Measurements from ENCODE around the gene MSH5.

MSH5 gene

GRCh38 chr6:31764198-31764597 is 24.4 kb downstream of the MSH5 start:
- no peak overlapping the region for H3K4me2 ChIP-seq (ENCODE audit: low read length)
- H3K36me3 ChIP-seq (replicated peaks; ENCODE audit: low read depth, low read length), result peaks cover 4% of the 10 kb centered on the region
- no peak overlapping the region for H3K4me3 ChIP-seq (ENCODE audit: low read length)
- no peaks in the 10 kb centered on the region for H3K27me3 ChIP-seq (ENCODE audit: low read depth, low read length)
- H3K79me2 ChIP-seq (ENCODE audit: low read length), result no peaks in the 10 kb centered on the region
- H3K27ac ChIP-seq (ENCODE audit: low read length), result no peak overlapping the region
- TF ChIP-seq EZH2phosphoT487 (IDR thresholded peaks at IDR 0.05; ENCODE audit: low read depth) (no peak), CTCF (IDR thresholded peaks at IDR 0.05; ENCODE audit: low read depth, low read length) (no peak)
- no peaks in the 10 kb centered on the region for H3K9me3 ChIP-seq (ENCODE audit: insufficient read depth, low read length)
- no peak overlapping the region for H3K9ac ChIP-seq (ENCODE audit: low read length)
- no peaks in the 10 kb centered on the region for H4K20me1 ChIP-seq (ENCODE audit: insufficient read depth, low read length)
- H2AFZ ChIP-seq (ENCODE audit: low read depth, low read length), result no peak overlapping the region
- no peaks in the 10 kb centered on the region for H3K4me1 ChIP-seq (ENCODE audit: low read length)

GRCh38 chr6:31765559-31765909 is 25.7 kb downstream of the MSH5 start:
- Histone ChIP-seq H2AFZ (ENCODE audit: low read depth, low read length) (no peak overlapping the region), H3K4me1 (ENCODE audit: low read length) (no peaks in the 10 kb centered on the region), H3K79me2 (ENCODE audit: low read length) (no peaks in the 10 kb centered on the region), H3K4me2 (ENCODE audit: low read length) (no peak overlapping the region), H4K20me1 (ENCODE audit: insufficient read depth, low read length) (no peaks in the 10 kb centered on the region), H3K36me3 (replicated peaks; ENCODE audit: low read depth, low read length) (peaks cover 4% of the 10 kb centered on the region), H3K27ac (ENCODE audit: low read length) (no peak overlapping the region), H3K27me3 (ENCODE audit: low read depth, low read length) (no peaks in the 10 kb centered on the region), H3K9ac (ENCODE audit: low read length) (no peak overlapping the region), H3K9me3 (ENCODE audit: insufficient read depth, low read length) (no peaks in the 10 kb centered on the region), H3K4me3 (ENCODE audit: low read length) (no peak overlapping the region)
- no peak for TF ChIP-seq EZH2phosphoT487 (IDR thresholded peaks at IDR 0.05; ENCODE audit: low read depth)

DNA sequence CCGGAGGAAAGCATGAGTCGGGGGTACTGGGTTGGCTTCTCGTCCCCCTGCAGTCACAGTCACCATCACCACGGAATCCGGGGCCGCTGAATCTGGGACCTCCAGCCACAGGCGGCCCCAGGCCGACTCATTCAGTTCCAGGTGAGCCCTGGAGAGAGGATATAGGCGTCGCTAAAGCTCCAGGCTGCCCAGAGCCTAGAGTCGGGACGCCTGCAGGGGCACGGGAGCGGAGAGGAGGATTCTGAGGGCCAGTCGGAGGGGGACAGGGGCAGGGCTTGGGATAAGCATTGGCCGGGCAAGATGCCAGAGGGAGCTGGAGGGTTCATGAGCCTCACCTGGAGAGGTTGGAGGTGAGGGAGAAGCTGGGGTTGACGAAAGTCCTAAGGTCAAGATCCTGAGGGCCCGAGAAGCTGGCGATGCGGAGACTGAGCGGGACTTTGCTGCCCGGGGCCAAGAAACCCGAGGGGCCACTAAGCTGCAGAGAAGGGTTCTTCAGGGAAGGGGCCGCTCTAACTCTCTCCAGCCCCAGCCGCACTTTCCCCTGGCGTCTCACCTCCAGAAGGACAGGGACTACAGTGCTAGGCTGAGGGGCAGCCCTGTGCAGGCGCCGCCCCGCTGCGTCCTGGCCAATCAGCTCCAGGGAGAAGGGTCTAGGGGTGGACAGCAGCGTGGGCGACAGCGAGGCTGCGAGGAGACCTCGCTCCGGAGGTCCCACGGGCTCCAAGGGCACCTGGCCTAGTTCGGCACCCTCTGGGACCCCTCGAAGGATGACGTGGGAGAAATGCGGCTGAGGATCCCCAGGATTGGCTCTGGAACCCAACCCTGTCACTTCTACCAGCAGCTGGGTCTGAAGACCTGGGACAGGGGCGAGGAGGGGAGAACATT is 26.3 kb downstream of the MSH5 start:
- H4K20me1 ChIP-seq (ENCODE audit: insufficient read depth, low read length), result no peaks in the 10 kb centered on the region
- no peak overlapping the region for H3K9ac ChIP-seq (ENCODE audit: low read length)
- H3K4me3 ChIP-seq (ENCODE audit: low read length), result no peak overlapping the region
- H3K27me3 ChIP-seq (ENCODE audit: low read depth, low read length), result no peaks in the 10 kb centered on the region
- no peaks in the 10 kb centered on the region for H3K9me3 ChIP-seq (ENCODE audit: insufficient read depth, low read length)
- H2AFZ ChIP-seq (ENCODE audit: low read depth, low read length), result no peak overlapping the region
- peaks cover 4% of the 10 kb centered on the region for H3K36me3 ChIP-seq (replicated peaks; ENCODE audit: low read depth, low read length)
- H3K27ac ChIP-seq (ENCODE audit: low read length), result no peak overlapping the region
- no peak overlapping the region for H3K4me2 ChIP-seq (ENCODE audit: low read length)
- H3K79me2 ChIP-seq (ENCODE audit: low read length), result no peaks in the 10 kb centered on the region
- no peaks in the 10 kb centered on the region for H3K4me1 ChIP-seq (ENCODE audit: low read length)
- TF ChIP-seq CTCF (IDR thresholded peaks at IDR 0.05; ENCODE audit: low read depth, low read length) (no peak), EZH2phosphoT487 (IDR thresholded peaks at IDR 0.05; ENCODE audit: low read depth) (no peak)

DNA sequence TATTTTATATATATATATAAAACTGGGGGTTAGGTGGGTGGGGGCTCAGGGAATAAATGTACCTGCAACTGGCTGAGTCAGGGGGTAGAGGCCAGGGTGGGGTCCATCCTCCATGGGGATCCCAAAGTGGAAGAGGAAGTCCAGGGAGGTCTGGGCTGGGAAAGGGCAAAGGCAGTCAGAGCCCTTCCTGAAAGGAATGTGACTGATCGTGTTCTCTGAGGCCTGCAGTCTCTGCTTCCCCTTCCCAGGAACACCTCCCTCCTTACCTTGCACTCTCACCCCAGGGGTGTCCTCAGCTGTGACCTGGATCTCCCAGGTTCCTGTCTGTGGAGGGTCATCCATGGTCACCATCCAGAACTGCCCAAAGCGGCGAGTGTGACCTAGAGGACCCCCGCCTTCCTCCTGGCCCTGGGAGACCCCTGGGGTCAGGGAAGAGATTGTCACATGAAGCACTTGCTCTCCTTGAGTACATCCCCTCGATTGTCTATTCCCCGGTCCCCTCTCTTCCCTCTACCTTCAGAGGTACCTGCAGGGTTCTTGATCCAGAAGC is 27.4 kb downstream of the MSH5 start:
- Histone ChIP-seq H3K9me3 (ENCODE audit: insufficient read depth, low read length) (no peaks in the 10 kb centered on the region), H3K27me3 (ENCODE audit: low read depth, low read length) (no peaks in the 10 kb centered on the region), H3K4me1 (ENCODE audit: low read length) (no peaks in the 10 kb centered on the region), H3K4me3 (ENCODE audit: low read length) (no peak overlapping the region), H3K79me2 (ENCODE audit: low read length) (no peaks in the 10 kb centered on the region), H3K9ac (ENCODE audit: low read length) (no peak overlapping the region), H4K20me1 (ENCODE audit: insufficient read depth, low read length) (no peaks in the 10 kb centered on the region), H3K27ac (ENCODE audit: low read length) (no peak overlapping the region), H3K36me3 (replicated peaks; ENCODE audit: low read depth, low read length) (peaks cover 4% of the 10 kb centered on the region), H3K4me2 (ENCODE audit: low read length) (no peak overlapping the region), H2AFZ (ENCODE audit: low read depth, low read length) (no peak overlapping the region)
- TF ChIP-seq CTCF (IDR thresholded peaks at IDR 0.05; ENCODE audit: low read depth, low read length) (no peak), EZH2phosphoT487 (IDR thresholded peaks at IDR 0.05; ENCODE audit: low read depth) (no peak)

Data from OCI-LY3 (cell line).